NK-92 (cell line): ENCODE results near the gene PLEKHG5.

Experiments
- DNase-seq: peaks from one replicate; lab custom pipeline; 2025; ENCODE audit not compliant: unreplicated experiment; lab: John Stamatoyannopoulos, UW

The PLEKHG5 gene, protein sequence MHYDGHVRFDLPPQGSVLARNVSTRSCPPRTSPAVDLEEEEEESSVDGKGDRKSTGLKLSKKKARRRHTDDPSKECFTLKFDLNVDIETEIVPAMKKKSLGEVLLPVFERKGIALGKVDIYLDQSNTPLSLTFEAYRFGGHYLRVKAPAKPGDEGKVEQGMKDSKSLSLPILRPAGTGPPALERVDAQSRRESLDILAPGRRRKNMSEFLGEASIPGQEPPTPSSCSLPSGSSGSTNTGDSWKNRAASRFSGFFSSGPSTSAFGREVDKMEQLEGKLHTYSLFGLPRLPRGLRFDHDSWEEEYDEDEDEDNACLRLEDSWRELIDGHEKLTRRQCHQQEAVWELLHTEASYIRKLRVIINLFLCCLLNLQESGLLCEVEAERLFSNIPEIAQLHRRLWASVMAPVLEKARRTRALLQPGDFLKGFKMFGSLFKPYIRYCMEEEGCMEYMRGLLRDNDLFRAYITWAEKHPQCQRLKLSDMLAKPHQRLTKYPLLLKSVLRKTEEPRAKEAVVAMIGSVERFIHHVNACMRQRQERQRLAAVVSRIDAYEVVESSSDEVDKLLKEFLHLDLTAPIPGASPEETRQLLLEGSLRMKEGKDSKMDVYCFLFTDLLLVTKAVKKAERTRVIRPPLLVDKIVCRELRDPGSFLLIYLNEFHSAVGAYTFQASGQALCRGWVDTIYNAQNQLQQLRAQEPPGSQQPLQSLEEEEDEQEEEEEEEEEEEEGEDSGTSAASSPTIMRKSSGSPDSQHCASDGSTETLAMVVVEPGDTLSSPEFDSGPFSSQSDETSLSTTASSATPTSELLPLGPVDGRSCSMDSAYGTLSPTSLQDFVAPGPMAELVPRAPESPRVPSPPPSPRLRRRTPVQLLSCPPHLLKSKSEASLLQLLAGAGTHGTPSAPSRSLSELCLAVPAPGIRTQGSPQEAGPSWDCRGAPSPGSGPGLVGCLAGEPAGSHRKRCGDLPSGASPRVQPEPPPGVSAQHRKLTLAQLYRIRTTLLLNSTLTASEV

DNA sequence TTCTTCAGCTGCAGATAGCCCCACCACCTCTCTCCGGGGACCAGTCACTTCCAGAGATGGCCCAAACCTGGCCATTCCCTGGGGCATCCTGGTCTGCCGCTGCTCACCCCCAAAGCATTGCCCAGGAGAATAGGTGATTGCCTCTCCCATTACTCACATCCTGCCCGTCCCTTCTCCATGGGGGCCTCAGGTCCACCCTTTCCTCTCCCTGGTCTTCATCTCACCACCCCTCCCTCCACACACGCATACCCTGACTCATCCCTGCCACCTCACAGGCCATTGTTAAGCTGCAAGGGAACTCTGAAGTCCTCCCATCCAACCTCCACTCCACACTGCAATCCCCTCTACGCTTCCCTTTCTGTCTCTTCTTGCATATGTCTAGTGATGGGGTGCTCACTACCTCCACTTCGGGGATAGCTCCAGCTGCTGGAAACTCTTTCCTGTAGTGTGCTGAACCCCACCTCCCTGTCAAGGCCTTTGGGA, at the start of gene PLEKHG5:
TSS of gene PLEKHG5 (minus strand) at position 188 of the 483 bp plus-strand sequence. CDS start 14,096 bp downstream, outside the sequence.
- no peak for DNase-seq

DNA sequence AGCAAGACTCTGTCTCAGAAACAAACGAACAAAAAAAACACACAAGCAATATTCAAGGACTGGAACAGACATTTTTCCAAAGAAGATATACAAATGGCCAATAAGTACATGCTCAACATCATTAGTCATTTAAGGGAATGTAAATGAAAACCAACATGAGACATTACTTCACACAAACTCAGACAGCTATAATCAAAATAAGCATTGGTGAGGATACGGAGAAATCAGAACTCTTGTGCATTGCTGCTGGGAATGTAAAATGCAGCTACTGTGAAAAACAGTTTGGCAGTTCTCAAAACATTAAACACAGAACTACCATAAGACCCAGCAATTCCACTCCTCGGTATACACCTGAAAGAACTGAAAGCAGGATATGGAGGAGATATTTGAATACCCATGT, 47.5 kb upstream of the PLEKHG5 start:
- no peak for DNase-seq

DNA sequence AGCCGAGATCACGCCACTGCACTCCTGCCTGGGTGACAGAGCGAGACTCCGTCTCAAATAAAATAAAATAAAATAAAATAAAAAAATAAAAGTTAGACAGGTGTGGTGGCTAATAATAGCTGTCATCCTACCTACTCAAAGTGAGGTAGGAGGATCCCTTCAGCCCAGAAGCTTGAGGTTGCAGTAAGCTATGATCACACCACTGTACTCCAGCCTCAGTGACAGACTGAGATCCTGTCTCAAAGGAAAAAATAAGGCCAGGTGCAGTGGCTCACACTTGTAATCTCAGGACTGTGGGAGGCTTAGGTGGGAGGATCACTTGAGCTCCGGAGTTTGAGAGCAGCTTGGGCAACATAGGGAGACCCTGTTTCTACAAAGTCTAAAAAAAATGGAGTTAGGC, 44.8 kb upstream of the PLEKHG5 start:
- no peak for DNase-seq

DNA sequence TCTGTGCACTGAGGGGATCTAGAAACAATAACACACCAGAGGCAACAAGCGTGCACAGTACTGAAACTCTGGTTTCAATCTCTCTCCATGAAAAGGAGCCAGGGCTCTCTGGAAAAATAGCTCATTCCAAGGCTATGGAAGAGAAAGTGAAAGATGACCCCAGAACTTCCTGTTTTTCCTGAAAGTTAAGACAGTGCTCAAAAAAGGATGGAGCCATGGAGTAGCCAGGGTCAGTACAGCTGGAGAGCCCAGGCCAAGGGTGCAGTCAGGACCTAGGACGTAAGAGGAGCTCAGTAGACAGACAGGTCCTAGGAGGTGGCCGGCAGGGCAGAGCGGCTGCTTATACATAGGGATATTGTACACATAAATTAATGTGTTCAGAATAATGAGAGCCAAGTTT, 43.7 kb upstream of the PLEKHG5 start:
- no peak for DNase-seq

DNA sequence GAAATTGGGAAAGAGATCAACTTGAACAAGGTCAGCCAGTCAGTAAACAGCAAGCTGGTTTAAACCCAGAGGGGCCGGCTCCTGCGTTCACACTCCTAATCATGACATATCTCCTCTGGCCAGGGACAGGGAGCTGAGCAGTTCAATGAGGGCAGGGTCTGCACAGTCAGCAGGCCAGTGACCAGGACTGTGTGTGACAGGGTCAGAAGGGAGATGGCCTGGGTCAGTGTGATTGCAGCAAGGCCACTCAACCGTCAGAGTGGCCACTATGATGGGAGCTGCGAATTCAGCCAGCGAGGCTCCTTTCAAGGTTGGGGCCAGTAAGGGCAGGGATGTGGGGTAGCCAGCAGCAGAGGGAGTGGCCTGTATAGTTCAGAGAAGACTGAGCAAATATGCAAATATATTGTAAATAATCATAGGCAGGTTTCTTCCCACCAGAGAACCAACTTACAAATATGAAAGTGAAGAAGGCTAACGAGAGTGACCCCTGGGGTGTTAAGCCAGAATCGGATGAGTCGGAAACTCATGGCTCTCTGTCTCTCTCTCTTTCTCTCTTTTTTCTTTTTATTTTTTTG, 42.9 kb upstream of the PLEKHG5 start:
- DNase-seq, result no peak

DNA sequence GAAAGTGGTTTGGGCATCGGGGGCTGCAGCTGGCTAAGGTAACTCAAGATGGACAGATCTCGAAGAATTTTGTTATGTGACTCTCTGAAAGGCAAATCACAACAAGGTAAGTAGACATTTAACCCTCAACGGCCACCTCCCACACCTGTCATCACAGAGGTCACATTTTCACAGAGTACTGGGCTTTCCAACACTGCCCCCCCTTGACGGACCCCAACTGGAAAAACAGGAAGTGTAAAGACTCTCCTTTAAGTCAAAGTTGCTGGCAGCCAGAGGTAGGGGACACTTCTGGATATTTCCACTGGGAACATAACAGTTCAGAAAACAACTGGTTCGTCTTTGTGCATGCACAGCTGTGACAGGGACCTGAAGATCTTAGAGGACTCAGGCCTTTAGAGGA, 40.5 kb upstream of the PLEKHG5 start:
- DNase-seq, result no peak

DNA sequence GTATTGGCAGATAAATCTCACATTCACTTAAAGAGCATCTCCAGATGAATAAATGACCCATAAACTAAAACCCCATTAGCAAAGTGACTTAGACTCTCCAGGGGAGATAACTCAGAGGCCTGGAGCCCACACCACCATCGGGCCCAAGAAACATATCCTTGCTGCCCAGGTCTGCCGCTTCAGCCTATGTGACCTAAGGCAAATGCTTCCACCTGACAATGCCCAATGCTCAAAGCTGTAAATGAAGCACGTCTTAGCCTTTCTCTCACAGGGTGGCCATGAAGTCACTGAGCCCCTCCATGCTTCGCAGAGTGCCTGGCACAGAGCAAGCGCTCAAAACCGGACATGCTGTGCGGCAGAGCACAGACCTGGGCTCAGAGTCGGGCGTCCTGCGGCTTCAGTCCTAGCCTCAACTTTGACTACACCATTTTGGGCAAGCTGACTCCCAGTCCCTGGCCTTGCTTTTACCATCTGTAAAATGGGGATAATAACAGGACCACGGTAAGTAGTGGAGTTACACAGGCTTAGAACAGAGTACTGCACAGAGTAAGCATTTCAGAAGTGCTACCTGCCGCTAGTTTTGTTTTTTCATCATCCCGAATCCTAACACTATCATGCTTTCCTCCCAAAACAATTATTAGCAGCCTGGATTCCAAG, 39.2 kb upstream of the PLEKHG5 start:
- no peak for DNase-seq

DNA sequence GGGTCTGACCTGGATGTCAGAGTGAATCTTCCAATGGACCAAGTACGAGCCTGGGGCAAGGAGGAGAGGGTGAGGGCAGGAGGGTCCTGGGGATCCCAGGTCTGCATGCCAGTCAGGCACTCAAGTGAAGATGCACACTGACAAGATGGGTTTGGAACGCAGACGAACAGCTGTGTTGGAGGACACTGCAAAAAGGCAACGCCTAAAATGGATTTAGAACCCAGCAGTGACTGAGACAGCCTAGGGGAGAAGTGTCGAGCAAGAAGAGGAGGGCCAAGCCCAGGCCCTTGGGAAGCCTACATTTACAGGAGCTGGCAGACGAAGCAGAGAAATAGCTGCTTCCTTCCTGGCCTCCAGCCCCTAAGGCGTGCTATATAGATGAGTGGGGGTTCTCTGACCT, 37.0 kb upstream of the PLEKHG5 start:
- no peak for DNase-seq

DNA sequence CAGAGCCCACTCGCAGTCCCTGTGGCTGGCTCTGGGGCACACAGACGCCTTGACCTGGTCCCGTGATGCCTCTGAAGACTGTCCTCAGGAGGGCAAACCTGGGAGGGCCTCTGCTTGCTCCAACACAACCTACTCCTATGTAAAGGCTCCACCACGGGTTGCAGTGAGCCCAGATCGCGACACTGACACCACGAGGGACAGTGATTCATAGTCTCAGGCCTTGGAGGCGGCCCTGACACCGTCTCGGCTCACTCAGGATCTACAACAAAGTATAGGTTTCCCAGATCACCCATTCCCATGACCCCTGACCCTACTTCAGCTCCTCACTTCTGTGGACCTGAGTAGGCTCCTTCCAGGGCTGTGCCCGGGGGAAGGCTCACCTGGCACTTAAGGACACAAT, 34.8 kb upstream of the PLEKHG5 start:
- no peak for DNase-seq

DNA sequence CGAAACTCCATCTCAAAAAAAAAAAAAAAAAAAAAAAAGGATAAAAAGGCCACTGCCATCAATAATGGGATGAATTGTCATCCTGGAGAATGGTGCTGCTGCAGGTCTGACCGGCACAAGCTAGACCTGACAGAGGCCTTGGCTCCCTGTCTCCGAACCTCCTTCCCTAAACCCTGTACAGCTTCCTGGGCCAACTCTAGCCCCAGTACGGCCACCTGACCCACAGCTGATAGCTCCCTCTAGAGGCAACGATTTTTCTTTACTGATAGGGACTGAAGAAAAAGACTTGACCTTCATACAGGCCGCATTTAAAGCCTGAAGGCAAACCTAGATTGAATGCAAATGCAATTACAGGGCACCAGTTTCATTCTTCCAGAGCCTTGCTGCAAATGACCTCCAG, 32.1 kb upstream of the PLEKHG5 start:
- DNase-seq, result no peak

DNA sequence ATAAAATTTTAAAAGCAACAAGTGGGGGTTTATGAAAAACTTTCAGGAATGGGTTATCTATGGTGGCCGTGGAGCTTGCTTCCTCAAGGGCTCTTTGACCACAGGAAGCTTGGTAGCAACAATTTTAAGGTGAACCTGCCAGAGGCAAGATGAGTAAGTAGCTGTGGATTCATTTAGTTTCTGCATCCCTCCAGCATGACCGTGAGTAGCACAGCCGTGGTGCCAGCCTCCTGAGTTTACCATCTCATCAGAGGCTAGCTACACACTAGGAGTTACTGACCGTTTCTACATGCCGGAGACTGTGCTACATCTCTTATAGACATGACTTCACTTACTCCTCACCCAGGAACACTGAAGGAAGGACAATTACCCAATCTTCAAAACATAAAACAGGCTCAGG, 30.1 kb upstream of the PLEKHG5 start:
- no peak for DNase-seq

DNA sequence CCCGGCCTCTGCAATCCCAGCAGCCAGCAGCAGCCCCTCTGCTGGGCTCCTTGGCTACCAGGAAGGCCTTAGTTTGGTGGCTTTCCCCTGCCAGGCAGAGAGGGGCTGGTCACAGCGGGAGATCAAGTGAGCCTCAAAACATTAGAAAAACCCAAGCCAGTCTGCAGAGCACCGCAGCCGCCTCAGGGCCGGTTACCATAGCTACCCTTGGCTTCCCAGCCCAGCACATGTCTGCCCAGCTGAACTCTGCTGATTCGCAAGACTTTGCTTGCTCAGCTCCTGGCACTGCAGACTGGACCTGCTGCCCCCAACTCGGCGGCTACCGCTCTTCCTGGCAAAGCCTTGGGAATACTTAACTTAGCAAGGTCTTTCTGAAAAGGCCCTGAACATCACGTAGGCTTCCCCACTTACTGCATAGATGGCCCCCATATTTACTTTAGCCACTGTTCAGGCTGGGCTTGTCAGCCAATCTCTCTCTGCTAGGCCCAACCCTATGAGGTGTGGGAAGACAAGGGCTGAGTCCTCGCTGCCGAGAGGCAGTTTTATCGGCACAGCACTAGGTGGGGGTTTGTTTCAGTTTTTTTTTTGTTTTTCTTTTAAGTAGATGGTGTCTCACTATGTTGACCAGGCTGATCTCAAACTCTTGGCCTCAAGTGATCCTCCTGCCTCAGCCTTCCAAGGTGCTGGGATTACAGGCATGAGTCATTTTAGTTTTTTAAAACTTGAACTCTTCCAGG, 28.6 kb upstream of the PLEKHG5 start:
- no peak for DNase-seq

DNA sequence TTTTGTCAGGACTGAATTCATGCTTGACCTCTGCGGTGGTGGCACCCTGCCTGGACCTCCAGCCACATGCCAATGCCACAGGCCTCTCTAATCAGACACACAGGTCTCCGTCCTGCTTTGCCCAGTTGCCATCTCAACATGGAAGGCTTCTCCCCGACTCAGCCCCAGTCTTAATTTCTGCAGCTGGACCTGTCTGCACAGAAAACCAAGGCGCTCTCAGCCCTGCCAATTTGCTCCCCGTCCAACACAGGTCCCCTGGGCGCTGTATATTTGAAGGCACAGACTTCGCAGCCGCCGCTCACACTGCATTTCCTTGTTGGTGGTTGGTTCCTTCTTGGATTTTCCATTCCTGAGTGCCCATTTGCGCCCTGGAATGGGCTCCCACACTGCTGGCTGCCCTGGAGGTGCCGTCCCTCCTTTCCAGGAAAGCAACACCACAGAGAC, 28.0 kb upstream of the PLEKHG5 start:
- no peak for DNase-seq

DNA sequence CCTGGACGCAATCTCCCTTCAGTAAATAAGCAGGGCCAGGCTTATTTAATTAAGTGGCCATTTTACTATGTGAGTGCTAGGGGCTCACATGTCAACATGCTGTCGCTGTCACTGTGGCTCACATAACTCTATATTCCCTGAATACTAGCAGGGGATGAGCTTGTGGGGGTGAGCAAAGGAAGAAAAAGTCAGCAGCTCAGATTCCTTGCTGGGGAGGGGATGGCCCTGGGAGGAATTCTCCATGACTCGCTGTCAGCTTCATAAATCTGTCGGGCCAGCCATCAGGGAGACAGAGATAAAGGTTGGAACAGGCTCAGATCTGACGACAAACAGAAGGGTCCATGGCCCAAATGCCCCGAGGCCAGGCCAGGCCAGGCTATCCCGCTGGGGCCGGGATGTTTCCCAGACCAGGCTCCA, 26.0 kb upstream of the PLEKHG5 start:
- DNase-seq, result no peak

DNA sequence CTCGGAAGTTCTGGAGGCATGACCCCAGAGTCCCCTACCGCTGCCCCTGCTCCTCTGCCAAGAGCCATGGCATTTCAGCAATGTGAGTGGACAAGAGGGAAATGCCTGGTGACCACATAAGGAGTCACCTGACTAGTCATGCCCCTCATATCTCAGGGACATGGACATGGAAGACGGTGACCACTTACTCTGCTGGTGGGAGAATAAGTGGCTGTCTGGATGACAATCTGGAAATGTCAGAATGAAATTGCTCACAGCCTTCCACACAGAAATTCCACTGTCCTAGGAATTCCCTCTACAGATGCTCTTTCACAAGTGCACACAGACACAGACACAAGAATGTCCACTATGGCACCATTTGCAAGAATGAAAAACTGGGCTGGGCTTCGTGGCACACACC, 24.3 kb upstream of the PLEKHG5 start:
- DNase-seq, result no peak

DNA sequence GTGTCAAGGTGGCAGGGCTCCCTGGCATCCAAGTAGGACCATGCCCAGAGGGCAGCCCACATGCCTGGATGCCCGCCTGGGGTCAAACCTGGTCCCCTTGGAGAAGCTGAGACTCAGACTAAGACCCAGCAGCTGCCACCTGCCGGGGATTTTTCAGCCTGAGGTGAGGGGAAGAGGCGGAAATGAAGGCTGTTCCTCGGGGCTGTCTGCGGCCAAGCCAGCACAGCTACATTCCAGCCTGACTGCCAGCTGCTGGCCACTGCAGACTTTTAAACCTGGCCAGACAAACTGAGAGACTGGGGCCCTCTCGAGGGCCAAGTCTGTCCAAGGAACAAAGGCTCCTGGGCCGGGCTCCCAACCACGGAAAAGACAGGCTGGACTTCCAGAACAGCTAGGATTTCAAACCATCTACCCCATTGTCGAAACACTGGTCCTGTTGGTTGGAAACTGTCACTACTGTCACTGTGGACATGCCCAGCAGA, 21.9 kb upstream of the PLEKHG5 start:
- DNase-seq, result no peak

DNA sequence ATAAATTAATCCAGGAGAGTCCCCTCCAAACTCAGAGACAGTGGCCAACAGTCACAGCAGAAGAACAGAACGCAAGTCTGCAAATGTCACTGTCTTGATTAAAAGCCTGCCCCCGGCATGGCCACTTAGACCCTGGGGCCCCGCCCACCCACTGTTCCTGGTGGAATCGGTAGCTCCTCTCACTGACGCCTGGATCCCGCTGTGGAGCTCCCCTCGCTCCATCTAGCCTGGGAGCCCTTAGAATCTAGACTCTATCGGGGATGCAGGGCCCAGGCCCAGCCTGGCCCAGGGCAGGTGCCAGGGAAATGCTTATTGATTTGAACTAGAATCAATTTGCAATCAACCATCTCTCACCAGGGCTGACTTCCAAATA, 21.4 kb upstream of the PLEKHG5 start:
- no peak for DNase-seq

DNA sequence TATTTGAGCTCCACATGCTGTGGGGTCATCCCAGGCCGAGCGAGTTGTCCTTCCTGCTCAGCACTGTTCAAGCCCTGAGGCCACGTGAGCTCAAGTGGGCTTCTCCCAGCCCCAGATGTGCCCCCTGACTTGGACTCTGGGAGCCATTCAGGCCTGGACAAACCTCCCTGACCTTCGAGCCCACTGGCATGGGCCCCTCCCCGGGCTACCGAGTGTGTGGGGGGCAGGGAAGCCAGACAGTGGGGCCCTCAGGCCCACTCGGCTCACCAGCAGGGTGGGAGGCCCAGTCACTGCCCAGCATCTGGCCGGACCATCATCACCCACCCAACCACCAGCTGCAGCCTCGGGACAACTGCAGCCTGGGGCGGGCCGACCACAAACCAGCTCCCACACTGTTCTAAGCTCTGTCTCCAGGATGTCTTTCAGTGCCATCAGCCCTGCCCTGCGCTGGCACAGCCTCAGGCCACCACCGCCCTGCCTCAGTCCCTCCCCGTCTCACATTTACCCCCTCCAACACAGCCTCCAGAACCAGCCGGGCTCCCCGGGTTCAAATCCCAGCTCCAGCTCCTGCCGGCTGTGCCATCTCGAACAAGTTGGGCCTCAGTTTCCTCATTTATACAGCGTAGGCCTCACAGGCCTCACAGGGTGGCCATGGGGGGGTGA, 20.9 kb upstream of the PLEKHG5 start:
- DNase-seq, result no peak

DNA sequence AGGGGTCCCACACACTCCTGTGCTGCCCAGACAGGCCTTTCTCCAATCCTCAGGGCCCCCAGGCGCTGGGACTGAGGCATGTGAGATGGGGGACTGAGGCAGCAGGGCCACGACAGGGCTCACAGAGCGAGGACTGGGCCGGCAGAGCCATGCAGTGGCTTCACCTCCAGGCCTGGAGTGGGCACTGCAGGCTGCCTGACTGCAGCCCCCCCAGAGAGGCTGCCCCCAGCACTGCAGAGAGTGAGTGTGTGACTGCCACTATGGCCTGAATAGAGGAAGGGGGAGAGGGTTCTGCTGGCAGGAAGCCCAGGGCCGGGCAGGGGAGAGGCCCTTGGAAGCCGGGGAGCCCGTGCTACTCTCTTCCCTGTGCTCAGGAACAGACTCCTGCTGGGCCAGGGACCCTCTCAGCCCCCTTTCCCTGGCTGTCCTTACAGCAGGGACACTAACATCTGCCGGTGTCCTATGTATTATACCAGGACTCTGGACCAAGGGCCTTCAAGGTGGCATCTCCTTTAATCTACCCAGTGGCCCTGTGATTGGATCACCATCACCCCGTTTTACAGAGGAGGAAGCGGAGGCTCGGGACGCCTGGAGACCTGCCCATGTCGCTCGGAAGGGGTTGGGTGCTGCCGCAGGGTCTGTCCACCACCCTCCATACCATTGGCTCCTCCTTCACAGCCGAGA, 20.2 kb upstream of the PLEKHG5 start:
- DNase-seq, result no peak
